Neural crest cell (in vitro differentiated cells): ENCODE data around the gene MSH5. TPM values are rescaled to one million over a fixed set of nuclear protein-coding genes. Genes with fewer than 3 reads are reported as not detected.

Experiments
- DNase-seq: peaks from one replicate; pipeline ENCODE4 v3.0.0; 2021; ENCODE audit warnings: low read depth, mixed read lengths, low spot score
- H3K27ac Mint-ChIP-seq: one replicate; pipeline ENCODE4 v1.8.0; 2021; ENCODE audit warnings: mild to moderate bottlenecking, mixed read lengths; ENCODE audit not compliant: unreplicated experiment
- H3K27me3 Mint-ChIP-seq: 2 replicates; pipeline ENCODE4 v1.8.0; 2021; ENCODE audit warnings: low read depth, mild to moderate bottlenecking, mixed read lengths
- H3K36me3 Mint-ChIP-seq: 2 replicates; pipeline ENCODE4 v1.8.0; 2021; ENCODE audit warnings: low read depth, mild to moderate bottlenecking, mixed read lengths
- H3K4me1 Mint-ChIP-seq: 2 replicates; pipeline ENCODE4 v1.8.0; 2021; ENCODE audit warnings: mixed read lengths
- H3K4me3 Mint-ChIP-seq: one replicate; pipeline ENCODE4 v1.8.0; 2021; ENCODE audit warnings: mild to moderate bottlenecking, mixed read lengths
- H3K9me3 Mint-ChIP-seq: 2 replicates; pipeline ENCODE4 v1.8.0; 2021; ENCODE audit warnings: mixed read lengths
- total RNA-seq: library from RNA; stranded (reverse); gene quantifications from 2 replicates; pipeline ENCODE4 v1.2.1, GENCODE V29; 2021
- TF ChIP-seq, protein P1 (sequence below): fragments of 200-600 bp; sonication (generic); conservative IDR thresholded peaks from 2 replicates; pipeline ENCODE4 v1.5.0; 2021; ENCODE audit warnings: antibody characterized with exemption, mild to moderate bottlenecking

Gene MSH5
- total RNA-seq, 1 donor from 2014 or later: 79.5 TPM

DNA sequence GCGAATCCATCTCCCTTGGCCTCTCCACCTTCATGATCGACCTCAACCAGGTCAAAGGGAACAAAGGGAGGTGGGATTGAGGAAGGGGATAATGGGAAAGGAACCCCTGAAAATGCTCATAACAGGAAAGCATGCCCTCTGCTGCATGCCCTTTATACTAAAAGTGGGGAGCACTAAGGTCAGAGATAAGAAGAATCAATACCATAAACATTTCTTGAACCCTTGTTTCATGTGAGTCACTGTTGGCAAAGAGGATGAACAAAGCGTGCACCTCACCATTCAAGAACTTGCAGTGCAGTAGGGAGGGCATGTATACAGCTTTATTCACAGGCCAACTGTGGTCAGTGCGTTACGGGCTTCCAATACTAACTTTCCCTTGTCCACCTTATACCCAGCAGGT is 21.0 kb downstream of the MSH5 start:
- Mint-ChIP-seq H3K9me3 (no peaks in the 10 kb centered on the region), H3K27ac (peak overlapping the region; percentile 88), H3K36me3 (peaks cover 29% of the 10 kb centered on the region), H3K27me3 (no peaks in the 10 kb centered on the region), H3K4me3 (no peak overlapping the region), H3K4me1 (peaks cover 30% of the 10 kb centered on the region)
- TF ChIP-seq, protein P1, sequence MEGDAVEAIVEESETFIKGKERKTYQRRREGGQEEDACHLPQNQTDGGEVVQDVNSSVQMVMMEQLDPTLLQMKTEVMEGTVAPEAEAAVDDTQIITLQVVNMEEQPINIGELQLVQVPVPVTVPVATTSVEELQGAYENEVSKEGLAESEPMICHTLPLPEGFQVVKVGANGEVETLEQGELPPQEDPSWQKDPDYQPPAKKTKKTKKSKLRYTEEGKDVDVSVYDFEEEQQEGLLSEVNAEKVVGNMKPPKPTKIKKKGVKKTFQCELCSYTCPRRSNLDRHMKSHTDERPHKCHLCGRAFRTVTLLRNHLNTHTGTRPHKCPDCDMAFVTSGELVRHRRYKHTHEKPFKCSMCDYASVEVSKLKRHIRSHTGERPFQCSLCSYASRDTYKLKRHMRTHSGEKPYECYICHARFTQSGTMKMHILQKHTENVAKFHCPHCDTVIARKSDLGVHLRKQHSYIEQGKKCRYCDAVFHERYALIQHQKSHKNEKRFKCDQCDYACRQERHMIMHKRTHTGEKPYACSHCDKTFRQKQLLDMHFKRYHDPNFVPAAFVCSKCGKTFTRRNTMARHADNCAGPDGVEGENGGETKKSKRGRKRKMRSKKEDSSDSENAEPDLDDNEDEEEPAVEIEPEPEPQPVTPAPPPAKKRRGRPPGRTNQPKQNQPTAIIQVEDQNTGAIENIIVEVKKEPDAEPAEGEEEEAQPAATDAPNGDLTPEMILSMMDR: no peak
- no peak for DNase-seq

DNA sequence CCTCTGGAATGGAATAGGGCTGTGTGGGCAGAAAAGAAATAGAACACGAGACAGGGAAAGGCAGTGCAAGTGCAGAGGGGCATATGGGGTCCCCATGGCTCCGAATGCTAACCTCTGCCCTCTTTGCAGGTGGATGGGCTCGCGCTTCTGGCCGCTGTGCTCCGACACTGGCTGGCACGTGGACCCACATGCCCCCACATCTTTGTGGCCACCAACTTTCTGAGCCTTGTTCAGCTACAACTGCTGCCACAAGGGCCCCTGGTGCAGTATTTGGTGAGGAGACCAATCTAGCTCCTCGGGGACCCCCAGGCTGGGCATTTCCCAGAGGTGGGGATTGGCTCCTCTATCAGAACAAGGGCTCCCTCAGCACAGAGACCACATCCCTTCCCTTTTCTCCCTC is 21.5 kb downstream of the MSH5 start:
- H3K4me1 Mint-ChIP-seq: peaks cover 31% of the 10 kb centered on the region
- no peaks in the 10 kb centered on the region for H3K9me3 Mint-ChIP-seq
- H3K27ac Mint-ChIP-seq: no peak overlapping the region
- no peak for DNase-seq
- no peak overlapping the region for H3K4me3 Mint-ChIP-seq
- peaks cover 29% of the 10 kb centered on the region for H3K36me3 Mint-ChIP-seq
- TF ChIP-seq, protein P1: no peak
- no peaks in the 10 kb centered on the region for H3K27me3 Mint-ChIP-seq

- H3K9me3 Mint-ChIP-seq: no peaks in the 10 kb centered on the region
- peaks cover 29% of the 10 kb centered on the region for H3K36me3 Mint-ChIP-seq
- no peak for DNase-seq
- peak within 1 kb of the TSS; percentile 47 for H3K4me3 Mint-ChIP-seq
- peak within 1 kb of the TSS; percentile 89 for H3K27ac Mint-ChIP-seq
- H3K4me1 Mint-ChIP-seq: peaks cover 35% of the 10 kb centered on the region
- TF ChIP-seq, protein P1: no peak
- H3K27me3 Mint-ChIP-seq: no peaks in the 10 kb centered on the region
Measured at GRCh38 chr6:31762356-31762755, 22.6 kb downstream of the MSH5 start, which contains the start of gene SAPCD1. Gene SAPCD1, plus strand, starts transcription at chr6:31762656. Its CDS starts 399 bp downstream, at chr6:31763055.

GRCh38 chr6:31762878-31763618 is 23.2 kb downstream of the MSH5 start:
- Mint-ChIP-seq H3K4me1 (peaks cover 35% of the 10 kb centered on the region), H3K27me3 (no peaks in the 10 kb centered on the region), H3K36me3 (peaks cover 29% of the 10 kb centered on the region), H3K9me3 (no peaks in the 10 kb centered on the region), H3K27ac (peak overlapping the region; percentile 89), H3K4me3 (peak overlapping the region; percentile 47)
- TF ChIP-seq, protein P1: no peak
- no peak for DNase-seq

- peak overlapping the region; percentile 47 for H3K4me3 Mint-ChIP-seq
- H3K4me1 Mint-ChIP-seq: peaks cover 35% of the 10 kb centered on the region
- peak overlapping the region; percentile 89 for H3K27ac Mint-ChIP-seq
- DNase-seq: no peak
- H3K9me3 Mint-ChIP-seq: no peaks in the 10 kb centered on the region
- TF ChIP-seq, protein P1: no peak
- peaks cover 28% of the 10 kb centered on the region for H3K36me3 Mint-ChIP-seq
- H3K27me3 Mint-ChIP-seq: no peaks in the 10 kb centered on the region
Measured at GRCh38 chr6:31763619-31763940, 23.8 kb downstream of the MSH5 start.
